Ishikawa (cell line): ENCODE measurements around the gene ARIH1.

Experiments
- CEBPB ChIP-seq: IDR thresholded peaks from 2 replicates; pipeline ENCODE4 v1.6.1; 2012
- CREB1 ChIP-seq: IDR thresholded peaks from 2 replicates; pipeline ENCODE4 v1.6.1; 2012; ENCODE audit warnings: low read depth
- EGR1 ChIP-seq: IDR thresholded peaks from 2 replicates; pipeline ENCODE4 v1.6.1; 2012
- EP300 ChIP-seq: IDR thresholded peaks from 2 replicates; pipeline ENCODE4 v1.6.1; 2012; ENCODE audit warnings: borderline replicate concordance
- FOXM1 ChIP-seq: IDR thresholded peaks from 2 replicates; pipeline ENCODE4 v1.6.1; 2012; ENCODE audit warnings: low read depth, borderline replicate concordance
- MAX ChIP-seq: IDR thresholded peaks from 2 replicates; pipeline ENCODE4 v1.6.1; 2012
- NFIC ChIP-seq: IDR thresholded peaks from 2 replicates; pipeline ENCODE4 v1.6.1; 2012
- RAD21 ChIP-seq: IDR thresholded peaks from 2 replicates; pipeline ENCODE4 v1.6.1; 2012; ENCODE audit warnings: low read depth
- REST ChIP-seq: IDR thresholded peaks from 2 replicates; pipeline ENCODE4 v1.6.1; 2012; ENCODE audit warnings: low read depth, mild to moderate bottlenecking
- TAF1 ChIP-seq: IDR thresholded peaks from 2 replicates; pipeline ENCODE4 v1.6.1; 2012; ENCODE audit warnings: low read depth, mild to moderate bottlenecking
- TCF12 ChIP-seq: IDR thresholded peaks from 2 replicates; pipeline ENCODE4 v1.6.1; 2012; ENCODE audit warnings: low read depth
- TEAD4 ChIP-seq: IDR thresholded peaks from 2 replicates; pipeline ENCODE4 v1.6.1; 2012
- USF1 ChIP-seq: IDR thresholded peaks from 2 replicates; pipeline ENCODE4 v1.6.1; 2012
- YY1 ChIP-seq: IDR thresholded peaks from 2 replicates; pipeline ENCODE4 v1.6.1; 2012; ENCODE audit warnings: low read depth
- ZBTB7A ChIP-seq: IDR thresholded peaks from 2 replicates; pipeline ENCODE4 v1.6.1; 2012; ENCODE audit warnings: low read depth

The ARIH1 gene

GRCh38 chr15:72487070-72487797 lies 13.1 kb downstream of the ARIH1 start:
- TF ChIP-seq ZBTB7A, result no peak
- no peak for TF ChIP-seq TCF12
- no peak for TF ChIP-seq EGR1
- no peak for TF ChIP-seq REST
- no peak for TF ChIP-seq MAX
- TF ChIP-seq EP300, result no peak
- no peak for TF ChIP-seq RAD21
- no peak for TF ChIP-seq NFIC
- no peak for TF ChIP-seq FOXM1
- TF ChIP-seq TAF1, result no peak
- TF ChIP-seq CREB1, result no peak
- TF ChIP-seq CEBPB, result no peak
- TF ChIP-seq USF1, result no peak
- no peak for TF ChIP-seq YY1
- TF ChIP-seq TEAD4, result no peak

DNA sequence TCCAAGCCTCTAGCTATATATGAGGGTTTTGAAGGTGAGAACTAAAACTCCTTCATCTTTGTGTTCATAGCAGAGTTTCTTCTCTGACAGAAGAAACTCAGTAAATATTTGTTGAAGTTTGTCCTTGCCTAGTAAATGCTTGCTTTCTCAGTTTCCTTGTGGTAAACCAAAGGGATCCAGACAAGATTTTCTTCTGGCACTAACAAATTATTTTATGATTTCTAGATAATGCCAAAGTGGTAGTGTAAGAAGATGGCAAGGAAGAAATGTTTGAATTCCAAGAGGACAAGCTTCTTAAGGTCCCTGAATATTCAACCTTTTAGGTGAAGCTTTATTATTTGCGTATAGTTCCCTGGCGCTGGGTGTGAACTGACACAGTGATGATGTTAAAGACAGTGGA lies 14.4 kb downstream of the ARIH1 start:
- TF ChIP-seq TCF12 (no peak), USF1 (no peak), NFIC (no peak), EGR1 (no peak), REST (no peak), CEBPB (no peak), YY1 (no peak), EP300 (no peak), ZBTB7A (no peak), MAX (no peak), RAD21 (no peak), TEAD4 (no peak), TAF1 (no peak), FOXM1 (no peak), CREB1 (no peak)

DNA sequence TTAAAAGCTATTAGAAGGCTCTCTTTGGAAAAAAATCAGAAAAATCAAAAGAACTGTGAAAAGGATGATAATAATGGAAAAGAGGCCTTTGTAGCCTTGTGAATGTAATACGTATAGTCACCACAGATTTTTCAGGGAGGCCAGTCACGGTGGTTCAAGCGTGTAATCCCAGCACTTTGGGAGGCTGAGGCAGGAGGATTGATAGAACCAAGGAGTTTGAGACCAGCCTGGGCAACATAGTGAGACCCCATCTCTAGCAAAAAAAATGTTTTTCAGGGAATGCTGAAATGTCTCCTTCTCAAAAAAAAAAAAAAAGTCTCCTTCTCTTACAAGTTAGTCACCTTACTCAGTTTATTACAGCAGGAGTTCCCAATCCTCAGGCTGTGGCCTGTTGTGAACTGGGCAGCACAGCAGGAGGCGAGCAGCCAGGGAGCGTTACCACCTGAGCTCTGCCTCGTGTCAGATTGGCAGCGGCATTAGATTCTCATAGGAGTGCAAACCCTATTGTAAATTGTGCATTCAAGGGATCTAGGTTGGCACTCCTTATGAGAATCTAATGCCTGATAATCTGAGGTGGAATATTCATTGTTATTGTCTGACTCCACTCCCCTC lies 15.9 kb downstream of the ARIH1 start:
- no peak for TF ChIP-seq TAF1
- TF ChIP-seq CREB1, result no peak
- no peak for TF ChIP-seq EGR1
- TF ChIP-seq TEAD4, result no peak
- no peak for TF ChIP-seq TCF12
- TF ChIP-seq FOXM1, result no peak
- TF ChIP-seq MAX, result no peak
- TF ChIP-seq CEBPB, result no peak
- TF ChIP-seq REST, result no peak
- no peak for TF ChIP-seq NFIC
- no peak for TF ChIP-seq RAD21
- no peak for TF ChIP-seq USF1
- no peak for TF ChIP-seq ZBTB7A
- TF ChIP-seq YY1, result no peak
- TF ChIP-seq EP300, result no peak
